A673 (cell line): ENCODE measurements around the gene MED12L.

Experiments used
- EZH2 ChIP-seq: fragments of 200-600 bp; sonication (generic); IDR thresholded peaks from 2 replicates; pipeline ENCODE4 v1.6.1; 2017; ENCODE audit warnings: borderline replicate concordance, low read depth, mild to moderate bottlenecking, mixed read lengths, antibody characterized with exemption, low read length; ENCODE audit not compliant: poor library complexity, severe bottlenecking
- TF ChIP-seq, protein P1 (sequence below): fragments of 300-800, 200-600 bp; sonication (generic); conservative IDR thresholded peaks from 2 replicates; pipeline ENCODE4 v1.5.1; 2017; ENCODE audit warnings: low read depth, mild to moderate bottlenecking, antibody characterized with exemption, low read length, moderate library complexity, mixed read lengths

- TF ChIP-seq, protein P1, sequence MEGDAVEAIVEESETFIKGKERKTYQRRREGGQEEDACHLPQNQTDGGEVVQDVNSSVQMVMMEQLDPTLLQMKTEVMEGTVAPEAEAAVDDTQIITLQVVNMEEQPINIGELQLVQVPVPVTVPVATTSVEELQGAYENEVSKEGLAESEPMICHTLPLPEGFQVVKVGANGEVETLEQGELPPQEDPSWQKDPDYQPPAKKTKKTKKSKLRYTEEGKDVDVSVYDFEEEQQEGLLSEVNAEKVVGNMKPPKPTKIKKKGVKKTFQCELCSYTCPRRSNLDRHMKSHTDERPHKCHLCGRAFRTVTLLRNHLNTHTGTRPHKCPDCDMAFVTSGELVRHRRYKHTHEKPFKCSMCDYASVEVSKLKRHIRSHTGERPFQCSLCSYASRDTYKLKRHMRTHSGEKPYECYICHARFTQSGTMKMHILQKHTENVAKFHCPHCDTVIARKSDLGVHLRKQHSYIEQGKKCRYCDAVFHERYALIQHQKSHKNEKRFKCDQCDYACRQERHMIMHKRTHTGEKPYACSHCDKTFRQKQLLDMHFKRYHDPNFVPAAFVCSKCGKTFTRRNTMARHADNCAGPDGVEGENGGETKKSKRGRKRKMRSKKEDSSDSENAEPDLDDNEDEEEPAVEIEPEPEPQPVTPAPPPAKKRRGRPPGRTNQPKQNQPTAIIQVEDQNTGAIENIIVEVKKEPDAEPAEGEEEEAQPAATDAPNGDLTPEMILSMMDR, result peak; percentile 17; the same call in 1 of the 2 replicates
- no peak for TF ChIP-seq EZH2
Measured at GRCh38 chr3:151067158-151067557, 18.3 kb upstream of the MED12L start.
